ENCODE data around the gene VN1R4. TPM values are rescaled to one million over a fixed set of nuclear protein-coding genes. Genes with fewer than 3 reads are reported as not detected.

Gene VN1R4
- total RNA-seq, 2 experiments from 2014 or later: not detected

Other genes with a start within 250 kb of the VN1R4 start
- gene ERVV-2, start 223.0 kb downstream of the VN1R4 start, total RNA-seq: not detected
- 10 to 100 TPM; 42.1 to 45.5 TPM for gene ZNF160, start 164.3 kb downstream of the VN1R4 start, total RNA-seq
- gene ZNF415, start 134.8 kb downstream of the VN1R4 start, total RNA-seq: 1 to 10 TPM; 1.2 to 1.7 TPM
- gene ZNF347, start 108.7 kb downstream of the VN1R4 start, total RNA-seq: 1 to 10 TPM; 3.8 to 3.9 TPM
- gene ZNF665, start 74.4 kb downstream of the VN1R4 start, total RNA-seq: 1 to 10 TPM; 2.1 to 3.2 TPM
- gene ZNF677, start 12.8 kb downstream of the VN1R4 start, total RNA-seq: 1 to 10 TPM; 5.2 to 6.4 TPM
- gene VN1R2, start 9.4 kb downstream of the VN1R4 start, total RNA-seq: not detected
- 1 to 10 TPM; 7.5 to 8.0 TPM for gene ZNF845, start 66.0 kb upstream of the VN1R4 start, total RNA-seq
- 10 to 100 TPM; 13.5 to 16.3 TPM for gene ZNF525, start 98.0 kb upstream of the VN1R4 start, total RNA-seq
- 1 to 10 TPM; 6.7 to 9.0 TPM for gene ZNF765, start 127.4 kb upstream of the VN1R4 start, total RNA-seq
- gene ZNF761, start 164.3 kb upstream of the VN1R4 start, total RNA-seq: 1 to 10 TPM; 4.5 to 5.6 TPM
- 1 to 10 TPM; 2.0 to 2.7 TPM for gene ZNF813, start 200.0 kb upstream of the VN1R4 start, total RNA-seq